Bone marrow (tissue), 2 donors: ENCODE measurements around the gene TMEM233.
"Not testable (repeated sequence)": the region's sequence is repeated elsewhere in the genome, so short reads cannot be mapped to it uniquely, and the experiment has no call there.

Experiments used
- DNase-seq, 2 donors: peaks; one replicate each; lab custom pipeline; 2025; lab: John Stamatoyannopoulos, UW

TMEM233 gene

DNA sequence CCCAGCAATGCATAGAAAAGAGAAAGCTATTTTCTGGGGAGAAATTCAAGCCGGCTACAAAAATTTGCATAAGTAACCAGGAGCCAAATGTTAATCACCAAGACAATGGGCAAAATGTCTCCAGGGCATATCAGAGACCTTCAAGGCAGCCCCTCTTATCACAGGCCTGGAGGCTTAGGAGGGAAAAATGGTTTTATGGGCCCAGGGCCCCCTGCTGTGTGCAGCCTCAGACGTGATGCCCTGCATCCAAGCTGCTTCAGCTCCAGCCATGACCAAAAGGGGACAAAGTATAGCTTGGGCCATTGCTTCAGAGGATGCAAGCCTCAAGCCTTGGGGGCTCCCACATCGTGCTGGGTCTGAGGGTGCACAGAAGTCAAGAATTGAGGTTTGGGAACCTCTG lies 15.8 kb downstream of the TMEM233 start:
- no peak for DNase-seq

GRCh38 chr12:119613319-119613936 lies 19.9 kb downstream of the TMEM233 start:
- no peak for DNase-seq

- DNase-seq = no peak
These were observed 21.1 kb downstream of the TMEM233 start for GRCh38 chr12:119614705-119615104.

GRCh38 chr12:119615518-119616475 lies 22.2 kb downstream of the TMEM233 start:
- DNase-seq = no peak

- DNase-seq = not testable (repeated sequence)
These were observed 24.8 kb downstream of the TMEM233 start for GRCh38 chr12:119618328-119618896.

- DNase-seq = no peak
These were observed 26.9 kb downstream of the TMEM233 start for GRCh38 chr12:119620490-119620889.

GRCh38 chr12:119621878-119622277 lies 28.3 kb downstream of the TMEM233 start:
- no peak for DNase-seq

DNA sequence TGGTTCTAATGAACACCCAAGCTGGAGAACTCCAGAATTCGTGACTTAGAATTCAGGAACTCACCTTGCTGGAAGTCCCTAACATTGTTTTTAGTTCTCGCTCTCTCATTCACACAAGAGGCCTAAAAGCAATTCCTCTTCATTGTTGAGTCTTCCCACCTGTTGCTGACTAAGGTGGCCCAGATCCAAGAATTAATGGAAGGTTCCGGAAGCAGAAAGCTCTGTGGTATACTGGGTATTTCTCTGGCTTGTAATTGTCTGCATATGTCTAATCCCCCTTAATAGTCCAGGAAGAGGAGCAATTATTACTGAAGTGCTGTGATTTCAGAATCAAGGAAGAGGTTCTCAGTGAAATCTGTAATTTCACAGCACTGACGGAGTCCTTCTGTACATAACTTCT lies 31.4 kb downstream of the TMEM233 start:
- no peak for DNase-seq

DNA sequence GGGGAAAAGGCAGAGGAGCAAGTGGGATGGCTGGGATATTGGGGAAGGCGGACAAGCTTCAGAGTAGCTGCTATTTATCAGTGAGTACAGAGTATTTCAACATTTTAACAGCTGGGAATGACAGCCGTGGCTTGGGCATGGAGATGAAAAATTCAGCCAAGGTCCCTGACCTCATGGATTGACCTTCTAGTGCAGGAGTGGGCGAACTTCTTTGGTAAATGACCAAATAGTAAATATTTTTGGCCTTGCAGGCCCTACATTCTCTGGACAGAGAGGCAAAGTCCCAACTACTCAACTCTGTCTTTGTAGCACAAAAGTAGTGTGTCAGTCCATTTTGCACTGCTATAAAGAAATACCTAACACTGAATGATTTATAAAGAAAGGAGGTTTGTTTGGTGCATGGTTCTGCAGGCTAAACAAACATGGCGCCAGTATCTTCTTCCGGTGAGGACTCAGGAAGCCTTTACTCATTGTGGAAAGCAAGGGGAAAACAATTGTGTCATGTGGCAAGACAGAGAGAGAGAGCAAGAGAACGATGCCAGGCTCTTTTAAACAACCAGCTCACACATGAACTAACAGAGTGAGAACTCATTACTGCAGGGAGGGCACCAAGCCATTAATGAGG lies 33.6 kb downstream of the TMEM233 start:
- DNase-seq = no peak

DNA sequence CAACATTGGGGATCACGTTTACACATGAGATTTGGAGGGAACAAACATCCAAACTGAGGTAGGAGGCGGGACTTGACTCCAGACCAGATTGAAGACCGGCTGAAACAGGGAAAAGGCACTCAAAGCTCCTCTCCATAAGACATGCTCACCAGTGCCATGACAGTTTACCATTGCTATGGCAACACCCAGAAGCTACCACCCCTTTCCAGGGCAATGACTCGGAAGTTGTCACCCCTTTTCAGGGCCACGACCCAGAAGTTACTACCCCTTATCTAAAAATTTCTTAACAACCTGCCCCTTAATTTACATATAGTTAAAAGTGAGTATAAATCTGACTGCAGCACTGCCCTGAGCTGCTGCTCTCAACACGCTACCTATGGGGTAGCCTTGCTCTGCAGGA lies 34.1 kb downstream of the TMEM233 start:
- DNase-seq = no peak

DNA sequence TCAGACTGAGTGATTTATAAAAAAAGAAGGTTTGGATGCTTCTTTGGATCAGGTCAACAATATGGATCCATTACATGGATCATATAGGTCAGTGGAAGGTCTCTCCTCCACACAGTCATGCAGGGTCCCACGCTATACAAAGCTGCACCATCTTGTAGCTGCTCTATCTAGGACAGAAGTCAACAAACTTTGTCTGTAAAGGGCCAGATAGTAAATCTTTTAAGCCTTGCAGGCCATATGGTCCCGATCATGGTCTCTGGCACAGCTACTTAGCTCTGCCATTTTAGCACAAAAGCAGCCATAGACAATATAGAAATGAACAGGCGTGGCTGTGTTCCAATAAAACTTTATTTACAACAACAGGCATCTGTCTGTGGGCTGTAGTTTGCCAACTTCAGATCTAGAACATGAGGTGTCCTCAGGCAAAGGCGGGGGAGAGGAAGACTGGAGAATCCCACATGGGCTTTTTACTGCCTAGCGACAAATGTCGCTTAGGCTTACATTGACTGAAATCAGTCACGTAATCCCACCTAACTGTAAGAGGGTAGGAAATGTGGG lies 36.7 kb downstream of the TMEM233 start:
- no peak for DNase-seq

DNA sequence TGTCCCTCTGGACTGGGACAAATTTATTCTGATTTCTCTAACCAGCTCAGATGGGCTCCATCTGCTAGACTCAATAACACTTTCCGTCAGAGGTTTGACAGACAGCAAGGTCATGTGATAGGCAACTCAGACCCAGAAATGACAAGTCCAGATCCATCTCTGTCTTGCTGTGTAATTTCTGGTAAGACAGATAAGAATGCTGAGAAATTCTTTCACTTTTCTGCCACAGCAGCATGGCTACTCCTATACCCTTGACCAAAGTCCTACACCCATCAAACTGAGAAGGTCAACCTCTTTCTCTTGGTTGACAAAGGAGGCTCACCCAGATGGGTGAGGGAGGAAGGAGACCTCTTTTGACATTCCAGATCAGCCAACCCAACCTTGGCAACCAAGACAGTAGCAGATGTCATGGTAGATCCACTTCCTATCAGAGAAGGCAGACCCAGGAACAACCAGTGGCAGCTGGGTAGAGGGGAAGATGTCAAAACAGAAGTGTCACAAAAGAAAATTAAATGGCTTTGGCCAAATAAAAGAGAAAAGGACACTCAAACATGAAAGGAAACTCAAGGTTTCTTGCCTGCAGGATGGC lies 37.5 kb downstream of the TMEM233 start:
- no peak for DNase-seq

GRCh38 chr12:119631930-119632678 lies 38.5 kb downstream of the TMEM233 start:
- no peak for DNase-seq

DNA sequence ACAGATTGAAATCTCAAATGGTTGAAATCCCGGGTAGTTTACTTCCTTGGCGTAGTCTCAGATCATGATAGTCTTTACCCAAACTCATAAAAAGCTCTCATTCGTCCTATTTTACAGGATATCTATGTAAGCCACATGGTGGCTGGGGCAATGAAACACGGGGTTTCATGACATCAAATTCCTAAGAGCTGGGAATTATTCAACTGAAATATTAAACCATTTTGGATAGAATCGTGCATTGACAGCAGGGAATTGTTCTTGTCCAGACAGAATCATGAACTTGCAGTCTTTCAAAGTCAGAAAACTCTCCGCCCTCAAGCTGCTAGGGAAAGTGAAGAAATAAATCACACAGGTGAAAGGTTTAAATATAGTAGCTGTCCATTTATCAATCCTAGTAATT lies 41.2 kb downstream of the TMEM233 start:
- no peak for DNase-seq

GRCh38 chr12:119642986-119643385 lies 49.4 kb downstream of the TMEM233 start:
- DNase-seq = no peak

DNA sequence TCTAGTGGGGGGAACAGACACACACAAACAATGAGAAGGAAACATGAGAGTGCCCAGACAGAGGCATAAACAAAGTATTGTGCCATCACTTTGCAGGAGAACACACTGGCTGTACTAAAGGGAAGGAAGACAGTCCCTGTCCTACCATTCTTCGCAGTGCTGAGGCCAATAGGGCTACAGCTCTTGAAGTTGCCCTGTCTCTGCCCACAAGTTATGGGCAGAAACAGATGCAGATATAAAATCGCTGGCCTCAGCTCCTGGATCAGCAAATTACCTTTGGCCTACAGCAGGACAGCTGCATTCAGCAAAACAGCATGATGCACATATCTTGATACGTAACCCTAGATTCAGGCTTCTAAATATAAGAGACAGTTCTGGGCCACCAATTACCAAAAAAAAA lies 51.4 kb downstream of the TMEM233 start:
- DNase-seq = no peak

- DNase-seq = no peak
These were observed 52.0 kb downstream of the TMEM233 start for GRCh38 chr12:119645535-119646059.

- peak in 1 of 2 donors; percentile 4 for DNase-seq
These were observed 55.7 kb downstream of the TMEM233 start for GRCh38 chr12:119649202-119649808.

DNA sequence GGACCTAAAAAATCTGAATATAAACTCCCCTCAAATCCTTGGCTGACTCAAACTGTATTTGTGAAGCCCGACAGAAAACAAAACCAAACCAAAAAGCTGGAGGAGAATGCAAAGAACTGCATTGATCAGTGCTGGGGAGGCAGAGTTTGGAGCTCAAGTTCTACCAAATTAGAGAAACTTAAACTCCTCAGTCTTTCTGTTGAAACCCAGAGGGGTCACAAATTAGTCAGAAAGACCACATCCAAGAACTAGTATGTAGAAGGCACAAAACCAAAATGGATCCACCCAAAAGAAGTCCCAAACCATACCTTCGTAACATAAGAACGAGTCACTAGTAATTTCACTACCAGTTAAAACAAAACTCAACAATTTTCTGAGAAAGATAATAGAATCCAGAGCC lies 59.1 kb downstream of the TMEM233 start:
- no peak for DNase-seq

- DNase-seq = not testable (repeated sequence)
These were observed 63.4 kb downstream of the TMEM233 start for GRCh38 chr12:119657001-119657400.
